GM12878 (cell line): ENCODE measurements around the gene RAP2C. TPM values are rescaled to one million over a fixed set of nuclear protein-coding genes. Genes with fewer than 3 reads are reported as not detected.

Experiments used
- EED ChIP-seq: sonication (generic); IDR thresholded peaks from 2 replicates; pipeline ENCODE4 v1.6.1; 2016; ENCODE audit warnings: antibody characterized with exemption, low read depth
- NFIC ChIP-seq: IDR thresholded peaks from 2 replicates; pipeline ENCODE4 v1.6.1; 2012; ENCODE audit warnings: low read depth, mild to moderate bottlenecking, inconsistent platforms, low read length, moderate library complexity
- POU2F2 ChIP-seq: IDR thresholded peaks from 3 replicates; pipeline ENCODE4 v1.6.1; 2011; ENCODE audit warnings: low read depth, mild to moderate bottlenecking, low read length, borderline replicate concordance
- ZBTB11 ChIP-seq: fragments of 450-650 bp; formaldehyde crosslinking; IDR thresholded peaks from 2 replicates; pipeline ENCODE4 v1.5.0; 2022; ENCODE audit warnings: mild to moderate bottlenecking, missing genetic modification characterization
- polyA plus RNA-seq, 11 experiments: library from polyadenylated mRNA; depleted of rRNA in 4 of 11; unstranded in 6 of 11; stranded (reverse) in 5 of 11; fragments of >200 nt; fragmentation: Nextera tagmentation in 4 of 11; fragmentation: Illumina TruSeq in 1 of 11; extraction: Ambion mirVana in 4 of 11; extraction: Trizol in 1 of 11; gene quantifications; 1 replicate in 1 of 11; 2 replicates in 10 of 11; pipeline versions ENCODE4 v1.2.1 to v1.2.3, GENCODE V29; 2011 to 2016; ENCODE audit warnings: inconsistent platforms in 2 of 11, missing spikeins in 2 of 11, low read depth in 1 of 11
- total RNA-seq, 4 experiments: library from RNA; depleted of rRNA in 3 of 4; stranded (reverse); fragments of >200 nt in 3 of 4; fragmentation: Illumina TruSeq in 1 of 4; extraction: Trizol in 1 of 4; gene quantifications; 2 replicates each; pipeline versions ENCODE4 v1.2.1 to v1.2.3, GENCODE V29; 2013 to 2021
- TF ChIP-seq, protein P1 (sequence below): fragments of 450-650 bp; IDR thresholded peaks from 2 replicates; pipeline ENCODE4 v1.6.1; 2016; ENCODE audit warnings: mild to moderate bottlenecking, moderate library complexity, borderline replicate concordance

RAP2C gene
- total and polyA plus RNA-seq, 10 of the 15 experiments (the other 5 are each of a cell fraction or from before 2014, with no cell fraction given), result 17.1 to 32.1 (median 25.4) TPM

GRCh38 chrX:132218100-132218812 is 991 bp downstream of the RAP2C start (continued):
- TF ChIP-seq, protein P1, sequence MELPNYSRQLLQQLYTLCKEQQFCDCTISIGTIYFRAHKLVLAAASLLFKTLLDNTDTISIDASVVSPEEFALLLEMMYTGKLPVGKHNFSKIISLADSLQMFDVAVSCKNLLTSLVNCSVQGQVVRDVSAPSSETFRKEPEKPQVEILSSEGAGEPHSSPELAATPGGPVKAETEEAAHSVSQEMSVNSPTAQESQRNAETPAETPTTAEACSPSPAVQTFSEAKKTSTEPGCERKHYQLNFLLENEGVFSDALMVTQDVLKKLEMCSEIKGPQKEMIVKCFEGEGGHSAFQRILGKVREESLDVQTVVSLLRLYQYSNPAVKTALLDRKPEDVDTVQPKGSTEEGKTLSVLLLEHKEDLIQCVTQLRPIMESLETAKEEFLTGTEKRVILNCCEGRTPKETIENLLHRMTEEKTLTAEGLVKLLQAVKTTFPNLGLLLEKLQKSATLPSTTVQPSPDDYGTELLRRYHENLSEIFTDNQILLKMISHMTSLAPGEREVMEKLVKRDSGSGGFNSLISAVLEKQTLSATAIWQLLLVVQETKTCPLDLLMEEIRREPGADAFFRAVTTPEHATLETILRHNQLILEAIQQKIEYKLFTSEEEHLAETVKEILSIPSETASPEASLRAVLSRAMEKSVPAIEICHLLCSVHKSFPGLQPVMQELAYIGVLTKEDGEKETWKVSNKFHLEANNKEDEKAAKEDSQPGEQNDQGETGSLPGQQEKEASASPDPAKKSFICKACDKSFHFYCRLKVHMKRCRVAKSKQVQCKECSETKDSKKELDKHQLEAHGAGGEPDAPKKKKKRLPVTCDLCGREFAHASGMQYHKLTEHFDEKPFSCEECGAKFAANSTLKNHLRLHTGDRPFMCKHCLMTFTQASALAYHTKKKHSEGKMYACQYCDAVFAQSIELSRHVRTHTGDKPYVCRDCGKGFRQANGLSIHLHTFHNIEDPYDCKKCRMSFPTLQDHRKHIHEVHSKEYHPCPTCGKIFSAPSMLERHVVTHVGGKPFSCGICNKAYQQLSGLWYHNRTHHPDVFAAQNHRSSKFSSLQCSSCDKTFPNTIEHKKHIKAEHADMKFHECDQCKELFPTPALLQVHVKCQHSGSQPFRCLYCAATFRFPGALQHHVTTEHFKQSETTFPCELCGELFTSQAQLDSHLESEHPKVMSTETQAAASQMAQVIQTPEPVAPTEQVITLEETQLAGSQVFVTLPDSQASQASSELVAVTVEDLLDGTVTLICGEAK, result peak; percentile 81
- TF ChIP-seq EED (no peak), ZBTB11 (CRISPR knock-in tag) (peak; percentile 80), NFIC (no peak), POU2F2 (no peak)
